ENCODE results near the gene ZNF608.

The ZNF608 gene

DNA sequence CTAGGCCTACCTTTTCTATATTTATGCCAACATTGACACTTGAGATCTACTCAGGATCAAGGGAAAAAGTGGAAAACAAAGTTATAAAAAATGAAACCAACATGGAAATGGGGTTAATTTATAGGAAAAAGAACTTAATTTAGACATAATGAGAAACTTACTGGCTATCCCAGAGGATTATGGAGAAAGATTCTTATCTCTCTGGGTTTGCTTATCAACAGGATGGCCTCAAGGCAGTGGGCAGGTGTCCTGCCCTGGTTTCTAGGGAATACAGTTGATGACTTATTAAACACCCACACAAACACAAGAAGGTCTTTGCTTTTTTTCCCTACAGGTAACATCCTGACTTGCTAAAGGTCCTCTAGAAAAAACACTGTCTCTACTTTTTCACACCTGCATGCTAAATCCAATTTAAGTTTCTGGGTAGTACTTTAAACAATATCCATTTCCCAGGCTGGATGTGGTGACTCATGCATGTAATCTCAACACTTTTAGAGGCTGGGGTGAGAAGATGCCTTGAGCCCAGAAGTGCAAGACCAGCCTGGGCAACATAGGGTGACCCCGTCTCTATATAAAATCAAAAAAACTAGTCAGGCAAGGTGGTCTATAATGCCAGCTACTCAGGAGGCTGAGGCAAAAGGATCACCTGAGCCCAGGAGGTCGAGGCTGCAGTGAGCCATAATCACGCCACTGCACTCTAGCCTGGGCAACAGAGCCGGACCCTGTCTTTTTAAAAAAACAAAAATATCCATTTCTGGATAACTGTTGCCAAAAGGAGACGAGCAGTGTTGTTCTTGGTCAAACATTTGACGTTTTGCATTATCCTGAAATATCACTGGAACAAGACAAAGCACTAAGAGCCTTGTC lies 6.6 kb upstream of the ZNF608 start:
- Histone ChIP-seq H3K4me3 (no peak overlapping the region), H3K27ac (no peak overlapping the region), H3K4me1 (peaks cover 0 to 5% (median under 1%) of the 10 kb centered on the region in 4 donors), H3K27me3 (no peaks in the 10 kb centered on the region), H3K36me3 (no peaks in the 10 kb centered on the region), H3K9me3 (no peaks in the 10 kb centered on the region)
- TF ChIP-seq CTCF (IDR thresholded peaks at IDR 0.05) = no peak
- intact Hi-C loops (cut with DNase I; ENCODE audit: low total_unique reads) = no loop called here
- DNase-seq = no peak

DNA sequence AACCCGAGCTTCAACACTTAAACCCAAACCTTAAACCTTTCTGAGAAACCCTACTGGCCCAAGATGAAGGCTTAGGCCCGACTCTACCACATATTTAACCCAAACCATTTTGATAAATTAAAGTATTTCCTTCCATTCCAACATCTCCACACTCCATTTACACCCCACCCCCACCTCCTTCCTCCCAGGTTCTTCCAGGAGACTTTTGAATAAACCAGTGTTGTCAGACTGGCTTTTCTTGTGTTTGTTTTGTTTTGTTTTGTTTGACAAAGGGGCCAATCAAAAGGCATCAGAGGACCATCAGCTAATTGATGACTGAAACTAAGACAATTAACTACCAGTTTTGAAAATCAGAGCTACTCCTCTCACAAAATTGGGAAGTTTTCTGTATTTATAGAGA lies 4.6 kb upstream of the ZNF608 start:
- no peaks in the 10 kb centered on the region for H3K27me3 ChIP-seq
- intact Hi-C loops (cut with DNase I; ENCODE audit: low total_unique reads) = no loop called here
- H3K36me3 ChIP-seq = no peaks in the 10 kb centered on the region
- TF ChIP-seq CTCF (IDR thresholded peaks at IDR 0.05) = no peak
- H3K4me3 ChIP-seq = no peak overlapping the region
- no peaks in the 10 kb centered on the region for H3K9me3 ChIP-seq
- peaks cover 0 to 10% (median 3%) of the 10 kb centered on the region in 4 donors for H3K4me1 ChIP-seq
- no peak for DNase-seq
- no peak overlapping the region for H3K27ac ChIP-seq

DNA sequence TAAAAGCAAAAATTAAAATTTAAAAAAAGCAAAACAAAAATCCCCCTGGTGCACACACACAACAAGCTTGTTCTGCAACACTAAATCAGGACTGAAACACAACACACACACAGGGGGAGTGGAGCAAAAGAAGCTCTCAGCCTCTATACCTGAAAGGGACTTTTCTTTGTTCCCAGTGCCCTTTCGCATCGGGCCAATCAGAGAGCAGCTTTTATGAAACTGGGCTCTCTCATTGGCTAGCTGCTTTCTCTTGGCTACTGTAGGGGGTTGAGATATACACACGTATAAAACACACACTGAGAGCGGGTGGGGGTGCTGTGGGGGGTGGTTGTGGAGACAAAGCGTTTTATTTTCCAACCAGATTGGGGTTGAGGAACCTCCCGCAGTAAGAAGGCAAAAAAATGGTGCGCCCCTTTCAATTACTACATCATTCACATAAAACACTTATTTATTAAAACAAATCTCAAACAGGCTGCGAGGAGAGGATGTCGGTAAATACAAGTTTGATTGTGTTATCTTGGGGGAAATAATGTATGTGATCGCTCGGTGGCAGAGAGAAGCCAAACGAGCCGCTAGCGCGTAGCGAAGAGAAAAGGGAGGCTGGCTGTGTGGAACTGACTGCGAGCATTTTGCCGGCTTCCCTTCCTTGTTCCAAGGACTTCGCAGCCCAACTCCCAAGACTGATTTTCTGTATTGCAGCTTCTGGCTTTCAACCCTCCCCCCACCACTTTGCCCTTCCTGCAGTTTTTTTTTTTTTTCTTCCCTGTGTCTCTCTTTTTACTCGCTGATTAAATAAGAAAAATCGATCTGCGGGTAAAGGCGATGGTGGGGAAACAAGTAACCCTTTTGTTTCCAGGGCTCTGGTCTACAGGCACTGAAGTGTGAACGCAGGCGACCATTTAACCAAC lies 2.5 kb upstream of the ZNF608 start:
- peak; percentile 65 to 74 for DNase-seq
- intact Hi-C loops (cut with DNase I; ENCODE audit: low total_unique reads) = no loop called here
- Histone ChIP-seq H3K4me1 (peaks cover 0 to 15% (median 9%) of the 10 kb centered on the region in 4 donors), H3K27ac (peak overlapping the region; percentile 57 to 83), H3K4me3 (peak overlapping the region; percentile 50 to 53), H3K9me3 (no peaks in the 10 kb centered on the region), H3K27me3 (no peaks in the 10 kb centered on the region), H3K36me3 (no peaks in the 10 kb centered on the region)
- no peak for TF ChIP-seq CTCF (IDR thresholded peaks at IDR 0.05)

DNA sequence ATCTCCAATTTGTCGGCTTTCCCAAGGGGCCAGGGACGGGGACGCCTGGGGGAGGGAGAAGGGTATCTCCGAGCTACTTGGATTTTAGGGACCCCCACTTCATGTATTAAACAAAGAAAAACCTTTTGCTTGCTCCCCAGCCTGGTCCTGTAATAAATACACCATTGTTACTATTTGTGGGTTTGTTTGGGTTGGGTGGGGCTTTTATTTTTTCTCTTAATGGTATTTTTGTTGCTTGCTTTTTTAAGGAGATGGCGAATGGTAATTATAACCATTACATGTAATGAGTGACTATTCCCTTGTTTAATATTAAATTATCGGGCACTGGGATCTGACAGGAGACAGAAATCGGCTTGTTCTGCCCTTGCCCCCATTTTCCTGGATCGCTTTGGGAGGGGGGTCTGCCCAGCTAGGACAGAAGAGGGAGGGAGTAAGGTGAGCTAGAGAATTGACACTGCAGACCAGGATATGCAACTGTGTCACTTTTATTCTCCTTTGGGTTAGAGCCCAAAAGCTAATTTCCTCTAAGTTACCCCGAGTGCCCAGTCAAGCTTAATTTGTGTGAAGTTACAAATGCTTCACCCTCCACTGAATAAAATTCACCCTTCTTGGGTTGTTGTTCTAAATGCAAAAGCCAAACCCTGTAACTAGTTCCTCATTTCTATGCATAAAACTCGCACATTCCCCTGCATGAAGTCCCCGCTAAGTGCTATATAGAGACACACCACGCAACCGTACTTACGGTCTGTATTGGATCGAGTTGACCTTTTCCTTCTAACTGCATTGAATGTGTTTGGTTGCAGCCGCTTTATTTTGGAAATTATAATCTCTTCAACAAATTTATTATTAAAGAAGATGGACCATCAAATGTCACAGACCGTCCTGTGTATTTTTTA lies 1.6 kb upstream of the ZNF608 start:
- TF ChIP-seq CTCF (IDR thresholded peaks at IDR 0.05) = no peak
- Histone ChIP-seq H3K27me3 (no peaks in the 10 kb centered on the region), H3K4me1 (peaks cover 0 to 17% (median 10%) of the 10 kb centered on the region in 4 donors), H3K9me3 (no peaks in the 10 kb centered on the region), H3K4me3 (peak overlapping the region; percentile 50 to 53), H3K27ac (peak overlapping the region; percentile 81 to 83), H3K36me3 (no peaks in the 10 kb centered on the region)
- intact Hi-C loops (cut with DNase I; ENCODE audit: low total_unique reads) = no loop called here
- no peak for DNase-seq
